Stimulated activated CD4-positive, alpha-beta T cell treated with anti-CD3 and anti-CD28 coated beads, Interleukin-12 subunit alpha, Interleukin-12 subunit beta, amount 100 ng/mL, for 48 hours (primary cell): Measurements from ENCODE around the gene SSTR3.
"Not testable (repeated sequence)": the region's sequence is repeated elsewhere in the genome, so short reads cannot be mapped to it uniquely, and the experiment has no call there.

Source experiments
- DNase-seq, 3 donors: peaks; one replicate each; pipeline ENCODE4 v3.0.0-alpha.2; 2020; ENCODE audit warnings: low read depth in 2 of 3, low spot score in 1 of 3

SSTR3 gene

GRCh38 chr22:37211866-37212173 lies 457 bp downstream of the SSTR3 start:
- DNase-seq: no peak

- DNase-seq: no peak
Measured at GRCh38 chr22:37211075-37211865, 1.0 kb downstream of the SSTR3 start.

- no peak for DNase-seq
Measured at GRCh38 chr22:37210041-37210803, 2.1 kb downstream of the SSTR3 start.

GRCh38 chr22:37209140-37209845 lies 3.0 kb downstream of the SSTR3 start:
- no peak for DNase-seq

GRCh38 chr22:37208401-37209139 lies 3.7 kb downstream of the SSTR3 start:
- DNase-seq: no peak

GRCh38 chr22:37207981-37208380 lies 4.3 kb downstream of the SSTR3 start:
- DNase-seq: no peak

GRCh38 chr22:37206841-37207821 lies 5.1 kb downstream of the SSTR3 start:
- DNase-seq: no peak

- DNase-seq: no peak
Measured at GRCh38 chr22:37206118-37206840, 6.0 kb downstream of the SSTR3 start.

- no peak for DNase-seq
Measured at GRCh38 chr22:37205046-37205445, 7.2 kb downstream of the SSTR3 start.

- DNase-seq: no peak
Measured at GRCh38 chr22:37204045-37204655, 8.1 kb downstream of the SSTR3 start.

- no peak for DNase-seq
Measured at GRCh38 chr22:37203354-37204044, 8.8 kb downstream of the SSTR3 start.

GRCh38 chr22:37202716-37203115 lies 9.6 kb downstream of the SSTR3 start:
- no peak for DNase-seq

GRCh38 chr22:37202001-37202555 lies 10.2 kb downstream of the SSTR3 start:
- DNase-seq: no peak

- DNase-seq: not testable (repeated sequence)
Measured at GRCh38 chr22:37201443-37201820, 10.8 kb downstream of the SSTR3 start.

- no peak for DNase-seq
Measured at GRCh38 chr22:37199760-37200108, 12.5 kb downstream of the SSTR3 start.

- peak; percentile 99 to 100 (median 99) for DNase-seq
Measured at GRCh38 chr22:37199103-37199759, 13.0 kb downstream of the SSTR3 start.

GRCh38 chr22:37198258-37199102 lies 13.8 kb downstream of the SSTR3 start:
- peak; percentile 84 to 98 (median 90) for DNase-seq
